OCI-LY1 (cell line): Measurements from ENCODE around the gene MTFR2.
"Not testable (repeated sequence)": the region's sequence is repeated elsewhere in the genome, so short reads cannot be mapped to it uniquely, and the experiment has no call there.

Experiments
- H2AFZ ChIP-seq: fragments of 200-600 bp; sonication (generic), shearing (Covaris generic); 2 replicates; pipeline ENCODE4 v1.6.0; 2014; ENCODE audit warnings: antibody characterized with exemption, mild to moderate bottlenecking, low read length
- H3F3A ChIP-seq: fragments of 200-600 bp; sonication (generic), shearing (Covaris generic); 2 replicates; pipeline ENCODE4 v1.6.0; 2014; ENCODE audit warnings: mild to moderate bottlenecking, antibody characterized with exemption, low read length, moderate library complexity; ENCODE audit not compliant: insufficient read depth
- H3K27ac ChIP-seq: fragments of 200-600 bp; sonication (generic); 2 replicates; pipeline ENCODE4 v1.5.1; 2014; ENCODE audit warnings: low read length, mixed run types, mild to moderate bottlenecking, low read depth; ENCODE audit not compliant: poor library complexity, severe bottlenecking
- H3K27me3 ChIP-seq: fragments of 200-600 bp; sonication (generic); 2 replicates; pipeline ENCODE4 v1.6.0; 2014; ENCODE audit warnings: antibody characterized with exemption, mild to moderate bottlenecking, low read length, moderate library complexity; ENCODE audit not compliant: insufficient read depth
- H3K36me3 ChIP-seq: fragments of 200-600 bp; sonication (generic); 2 replicates; pipeline ENCODE4 v1.6.1; 2014; ENCODE audit warnings: mild to moderate bottlenecking, antibody characterized with exemption, low read length, moderate library complexity, mixed read lengths; ENCODE audit not compliant: insufficient read depth
- H3K4me1 ChIP-seq: fragments of 200-600 bp; sonication (generic); 2 replicates; pipeline ENCODE4 v1.5.1; 2014; ENCODE audit warnings: mild to moderate bottlenecking, low read length, moderate library complexity; ENCODE audit not compliant: insufficient read depth, severe bottlenecking
- H3K4me2 ChIP-seq: fragments of 200-600 bp; sonication (generic), shearing (Covaris generic); 2 replicates; pipeline ENCODE4 v1.6.1; 2014; ENCODE audit warnings: low read length
- H3K4me3 ChIP-seq: fragments of 200-600 bp; sonication (generic); 2 replicates; pipeline ENCODE4 v1.5.1; 2014; ENCODE audit warnings: low read length, low read depth, mild to moderate bottlenecking, mixed read lengths; ENCODE audit not compliant: poor library complexity, severe bottlenecking
- H3K79me2 ChIP-seq: fragments of 200-600 bp; shearing (Covaris generic); 2 replicates; pipeline ENCODE4 v1.6.1; 2016; ENCODE audit warnings: mixed run types, low read length, mixed read lengths; ENCODE audit not compliant: insufficient read depth
- H3K9ac ChIP-seq: fragments of 200-600 bp; sonication (generic), shearing (Covaris generic); 2 replicates; pipeline ENCODE4 v1.6.1; 2014; ENCODE audit warnings: mild to moderate bottlenecking, low read length, mixed read lengths
- H3K9me2 ChIP-seq: fragments of 200-600 bp; sonication (generic), shearing (Covaris generic); 2 replicates; pipeline ENCODE4 v1.6.1; 2014; ENCODE audit warnings: low read depth, mild to moderate bottlenecking, low read length, mixed read lengths
- H3K9me3 ChIP-seq: fragments of 200-600 bp; shearing (Covaris generic); 2 replicates; pipeline ENCODE4 v1.6.1; 2014; ENCODE audit warnings: low read length, mixed read lengths
- H4K20me1 ChIP-seq: fragments of 200-600 bp; sonication (generic), shearing (Covaris generic); 2 replicates; pipeline ENCODE4 v1.6.0; 2016; ENCODE audit warnings: mild to moderate bottlenecking, low read length; ENCODE audit not compliant: insufficient read depth
- EZH2 ChIP-seq: fragments of 200-600 bp; sonication (generic), shearing (Covaris generic); IDR thresholded peaks from 2 replicates; pipeline ENCODE4 v1.8.0; 2017; ENCODE audit warnings: borderline replicate concordance, mixed run types, mild to moderate bottlenecking, antibody characterized with exemption, low read length, moderate library complexity, mixed read lengths
- TF ChIP-seq, protein P1 (sequence below): fragments of 200-600 bp; sonication (generic), shearing (Covaris generic); IDR thresholded peaks from 2 replicates; pipeline ENCODE4 v1.5.1; 2017; ENCODE audit warnings: mild to moderate bottlenecking, antibody characterized with exemption, low read length, moderate library complexity, mixed read lengths

The MTFR2 gene

GRCh38 chr6:136226674-136227377 lies 23.3 kb downstream of the MTFR2 start:
- no peaks in the 10 kb centered on the region for H3K79me2 ChIP-seq
- no peaks in the 10 kb centered on the region for H3K4me1 ChIP-seq
- H3K36me3 ChIP-seq, result peaks cover 9% of the 10 kb centered on the region; the same call in 1 of the 2 replicates
- H3K27ac ChIP-seq, result no peak overlapping the region
- H4K20me1 ChIP-seq, result no peaks in the 10 kb centered on the region
- no peak overlapping the region for H2AFZ ChIP-seq
- TF ChIP-seq, protein P1, sequence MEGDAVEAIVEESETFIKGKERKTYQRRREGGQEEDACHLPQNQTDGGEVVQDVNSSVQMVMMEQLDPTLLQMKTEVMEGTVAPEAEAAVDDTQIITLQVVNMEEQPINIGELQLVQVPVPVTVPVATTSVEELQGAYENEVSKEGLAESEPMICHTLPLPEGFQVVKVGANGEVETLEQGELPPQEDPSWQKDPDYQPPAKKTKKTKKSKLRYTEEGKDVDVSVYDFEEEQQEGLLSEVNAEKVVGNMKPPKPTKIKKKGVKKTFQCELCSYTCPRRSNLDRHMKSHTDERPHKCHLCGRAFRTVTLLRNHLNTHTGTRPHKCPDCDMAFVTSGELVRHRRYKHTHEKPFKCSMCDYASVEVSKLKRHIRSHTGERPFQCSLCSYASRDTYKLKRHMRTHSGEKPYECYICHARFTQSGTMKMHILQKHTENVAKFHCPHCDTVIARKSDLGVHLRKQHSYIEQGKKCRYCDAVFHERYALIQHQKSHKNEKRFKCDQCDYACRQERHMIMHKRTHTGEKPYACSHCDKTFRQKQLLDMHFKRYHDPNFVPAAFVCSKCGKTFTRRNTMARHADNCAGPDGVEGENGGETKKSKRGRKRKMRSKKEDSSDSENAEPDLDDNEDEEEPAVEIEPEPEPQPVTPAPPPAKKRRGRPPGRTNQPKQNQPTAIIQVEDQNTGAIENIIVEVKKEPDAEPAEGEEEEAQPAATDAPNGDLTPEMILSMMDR, result no peak
- no peak for TF ChIP-seq EZH2
- H3K4me3 ChIP-seq, result no peak overlapping the region
- H3K9me2 ChIP-seq, result no peaks in the 10 kb centered on the region
- H3K27me3 ChIP-seq, result no peaks in the 10 kb centered on the region
- peak overlapping the region; percentile 27; the same call in 1 of the 2 replicates for H3K4me2 ChIP-seq
- H3F3A ChIP-seq, result no peaks in the 10 kb centered on the region
- H3K9ac ChIP-seq, result no peak overlapping the region
- H3K9me3 ChIP-seq, result no peaks in the 10 kb centered on the region

DNA sequence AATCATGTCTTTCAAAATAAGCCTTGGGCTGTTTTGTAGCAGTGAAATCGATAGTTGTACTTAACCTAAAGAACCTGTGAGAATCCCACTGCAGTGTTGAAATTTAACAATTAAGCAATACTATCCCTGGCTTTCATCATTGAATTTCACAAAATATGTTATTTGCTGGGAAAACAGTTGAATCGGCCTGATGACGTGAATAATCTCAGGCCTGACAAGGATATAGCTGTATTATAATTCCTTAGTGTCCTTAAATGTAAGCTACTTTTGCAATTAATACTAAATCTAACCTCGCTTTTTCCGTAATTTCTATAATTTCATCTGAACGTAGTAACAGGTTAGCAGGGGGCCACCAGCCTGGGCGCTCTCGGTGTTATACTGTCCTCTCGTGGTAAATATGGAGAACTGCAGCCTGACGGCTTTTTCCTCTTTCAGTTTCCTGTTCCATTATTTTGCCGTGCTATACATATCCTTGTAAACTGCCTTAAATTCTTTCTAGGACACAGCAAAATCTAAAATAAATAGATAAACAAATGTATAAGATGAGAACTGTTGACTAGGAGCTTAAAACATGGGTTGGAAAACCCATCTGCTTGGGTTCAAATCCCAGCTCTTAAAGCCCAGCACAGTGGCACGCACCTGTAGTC lies 24.0 kb downstream of the MTFR2 start:
- TF ChIP-seq, protein P1, result peak; percentile 99
- TF ChIP-seq EZH2, result no peak
- Histone ChIP-seq H3K9me2 (no peaks in the 10 kb centered on the region), H3K36me3 (peaks cover 8% of the 10 kb centered on the region; the same call in 1 of the 2 replicates), H2AFZ (no peak overlapping the region), H3K4me3 (no peak overlapping the region), H3K27me3 (no peaks in the 10 kb centered on the region), H3K79me2 (no peaks in the 10 kb centered on the region), H3K4me1 (no peaks in the 10 kb centered on the region), H3F3A (no peaks in the 10 kb centered on the region), H3K4me2 (peak overlapping the region; percentile 27; the same call in 1 of the 2 replicates), H3K9ac (no peak overlapping the region), H3K9me3 (no peaks in the 10 kb centered on the region), H3K27ac (no peak overlapping the region), H4K20me1 (no peaks in the 10 kb centered on the region)

DNA sequence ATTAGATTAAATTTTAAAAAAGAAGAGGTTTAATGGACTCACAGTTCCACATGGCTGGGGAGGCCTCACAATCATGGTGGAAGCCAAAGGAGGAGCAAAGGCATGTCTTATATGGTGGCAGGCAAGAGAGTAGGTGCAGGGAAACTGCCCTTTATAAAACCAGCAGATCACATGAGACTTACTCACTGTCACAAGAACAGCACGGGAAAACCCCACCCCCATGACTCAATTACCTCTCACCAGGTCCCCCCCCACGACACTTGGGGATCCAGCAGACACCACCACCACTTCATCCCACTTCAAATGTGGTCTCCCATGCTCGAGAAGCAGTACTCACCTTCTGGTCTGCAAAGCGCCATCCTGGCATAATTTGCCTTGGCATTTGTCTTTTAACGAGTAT lies 24.6 kb downstream of the MTFR2 start:
- H3K4me3 ChIP-seq, result no peak overlapping the region
- H3K9me2 ChIP-seq, result no peaks in the 10 kb centered on the region
- H3K9me3 ChIP-seq, result no peaks in the 10 kb centered on the region
- no peaks in the 10 kb centered on the region for H4K20me1 ChIP-seq
- no peaks in the 10 kb centered on the region for H3K27me3 ChIP-seq
- peaks cover 2% of the 10 kb centered on the region; the same call in 1 of the 2 replicates for H3K36me3 ChIP-seq
- no peak overlapping the region for H3K27ac ChIP-seq
- no peak for TF ChIP-seq EZH2
- TF ChIP-seq, protein P1, result no peak
- no peak overlapping the region for H3K9ac ChIP-seq
- no peak overlapping the region for H3K4me2 ChIP-seq
- H3K4me1 ChIP-seq, result no peaks in the 10 kb centered on the region
- no peaks in the 10 kb centered on the region for H3F3A ChIP-seq
- H3K79me2 ChIP-seq, result no peaks in the 10 kb centered on the region
- no peak overlapping the region for H2AFZ ChIP-seq

DNA sequence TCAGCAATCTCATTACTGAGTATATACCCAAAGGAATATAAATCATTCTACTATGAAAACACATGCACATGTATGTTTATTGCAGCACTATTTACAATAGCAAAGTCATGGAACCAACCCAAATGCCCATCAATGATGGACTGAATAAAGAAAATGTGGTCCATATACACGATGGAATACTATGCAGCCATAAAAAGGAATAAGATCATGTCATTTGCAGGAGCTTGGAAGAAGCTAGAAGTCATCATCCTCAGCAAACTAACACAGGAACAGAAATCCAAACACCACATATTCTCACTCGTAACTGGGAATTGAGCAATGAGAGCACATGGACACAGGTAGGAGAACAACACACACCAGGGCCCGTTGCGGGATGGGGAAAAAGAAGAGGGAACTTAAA lies 25.1 kb downstream of the MTFR2 start:
- not testable (repeated sequence) for H3K79me2 ChIP-seq, H3K27me3 ChIP-seq, H3K9ac ChIP-seq, H3K4me2 ChIP-seq, H3K9me2 ChIP-seq, H3K9me3 ChIP-seq, H3K27ac ChIP-seq, H3K4me3 ChIP-seq, H3K4me1 ChIP-seq, H3K36me3 ChIP-seq, H3F3A ChIP-seq, H2AFZ ChIP-seq, H4K20me1 ChIP-seq
